Mammary epithelial cell (primary cell): ENCODE results near the gene CDC16.

Experiments
- EZH2 ChIP-seq: IDR thresholded peaks from 2 replicates; pipeline ENCODE4 v1.6.1; 2012; ENCODE audit warnings: low read length, inconsistent platforms, borderline replicate concordance
- TF ChIP-seq, protein P1 (sequence below), 2 donors: IDR thresholded peaks in 1 of 2; conservative IDR thresholded peaks in 1 of 2; 2 replicates each; pipeline ENCODE4 v1.5.1; 2011 to 2012; ENCODE audit warnings: inconsistent platforms in 2 of 2, low read length in 2 of 2, mild to moderate bottlenecking in 2 of 2, control low read depth in 1 of 2, low read depth in 1 of 2; ENCODE audit not compliant: insufficient read depth in 1 of 2; ENCODE audit errors: extremely low read depth in 1 of 2

DNA sequence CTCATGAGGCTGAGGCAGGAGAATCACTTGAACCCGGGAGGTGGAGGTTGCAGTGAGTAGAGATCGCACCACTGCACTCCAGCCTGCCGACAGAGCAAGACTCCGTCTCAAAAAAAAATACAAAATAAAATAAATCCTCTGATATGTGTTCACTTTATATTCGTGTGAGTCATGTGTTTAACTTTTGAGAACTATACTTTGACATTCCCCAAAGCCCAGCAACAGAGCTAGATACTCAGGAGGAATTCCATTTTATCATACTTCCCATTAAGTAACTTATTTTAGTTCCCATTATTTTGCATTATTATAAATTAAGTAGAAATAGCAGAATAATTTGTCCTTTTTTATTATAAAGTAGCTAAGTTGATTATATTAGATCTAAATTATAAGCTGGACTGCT lies 76.3 kb downstream of the CDC16 start:
- TF ChIP-seq, protein P1, sequence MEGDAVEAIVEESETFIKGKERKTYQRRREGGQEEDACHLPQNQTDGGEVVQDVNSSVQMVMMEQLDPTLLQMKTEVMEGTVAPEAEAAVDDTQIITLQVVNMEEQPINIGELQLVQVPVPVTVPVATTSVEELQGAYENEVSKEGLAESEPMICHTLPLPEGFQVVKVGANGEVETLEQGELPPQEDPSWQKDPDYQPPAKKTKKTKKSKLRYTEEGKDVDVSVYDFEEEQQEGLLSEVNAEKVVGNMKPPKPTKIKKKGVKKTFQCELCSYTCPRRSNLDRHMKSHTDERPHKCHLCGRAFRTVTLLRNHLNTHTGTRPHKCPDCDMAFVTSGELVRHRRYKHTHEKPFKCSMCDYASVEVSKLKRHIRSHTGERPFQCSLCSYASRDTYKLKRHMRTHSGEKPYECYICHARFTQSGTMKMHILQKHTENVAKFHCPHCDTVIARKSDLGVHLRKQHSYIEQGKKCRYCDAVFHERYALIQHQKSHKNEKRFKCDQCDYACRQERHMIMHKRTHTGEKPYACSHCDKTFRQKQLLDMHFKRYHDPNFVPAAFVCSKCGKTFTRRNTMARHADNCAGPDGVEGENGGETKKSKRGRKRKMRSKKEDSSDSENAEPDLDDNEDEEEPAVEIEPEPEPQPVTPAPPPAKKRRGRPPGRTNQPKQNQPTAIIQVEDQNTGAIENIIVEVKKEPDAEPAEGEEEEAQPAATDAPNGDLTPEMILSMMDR (conservative IDR thresholded peaks at IDR 0.05 in 1 of 2, IDR thresholded peaks at IDR 0.05 in 1 of 2; ENCODE audit: extremely low read depth in 1 of 2, insufficient read depth in 1 of 2, low read depth in 1 of 2, low read length in 2 of 2): no peak
- TF ChIP-seq EZH2: no peak
